ENCODE results near the gene BMP5.

DNA sequence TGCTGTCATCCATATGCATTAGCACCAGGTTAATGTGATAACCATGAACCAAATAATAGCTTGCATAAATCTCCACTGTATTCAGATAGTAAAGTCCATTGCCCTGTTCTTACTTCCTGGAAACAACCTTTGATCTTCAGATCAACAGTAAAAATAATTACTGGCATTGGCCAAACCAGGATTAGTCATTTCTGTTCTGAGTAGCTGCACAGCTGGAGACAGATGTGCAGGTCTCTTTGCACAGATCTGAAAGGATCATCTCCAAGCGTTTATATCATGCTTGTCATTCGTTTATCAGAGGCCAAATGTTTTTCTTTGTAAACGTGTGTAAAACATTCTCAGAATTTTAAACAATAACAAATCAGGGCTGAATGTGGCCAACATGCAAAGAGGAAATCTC is 162.0 kb downstream of the BMP5 start:
- TF ChIP-seq CTCF (IDR thresholded peaks at IDR 0.05): no peak
- no peak for TF ChIP-seq POLR2AphosphoS5 (IDR thresholded peaks at IDR 0.05; ENCODE audit: low read depth, low read length)
- no peak for TF ChIP-seq SIN3A (IDR thresholded peaks at IDR 0.05; ENCODE audit: borderline replicate concordance, insufficient read depth, low read depth, low read length)
